Measurements from ENCODE around the gene HRC.
"Not testable (repeated sequence)": the region's sequence is repeated elsewhere in the genome, so short reads cannot be mapped to it uniquely, and the experiment has no call there.

The HRC gene

GRCh38 chr19:49126575-49126974 is 28.6 kb downstream of the HRC start:
- no peaks in the 10 kb centered on the region for H3K27me3 ChIP-seq (ENCODE audit: insufficient read depth, insufficient read length)
- TF ChIP-seq ZNF274 (IDR thresholded peaks at IDR 0.05; ENCODE audit: low read depth, low read length) (no peak), YY1 (IDR thresholded peaks at IDR 0.05; ENCODE audit: insufficient read depth, insufficient read length) (no peak)
- H3K4me3 ChIP-seq (ENCODE audit: insufficient read length, low read depth): no peak overlapping the region
- H3K4me1 ChIP-seq (ENCODE audit: insufficient read depth, insufficient read length): peaks cover 4% of the 10 kb centered on the region
- H3K36me3 ChIP-seq (ENCODE audit: insufficient read depth, insufficient read length, low read length): no peaks in the 10 kb centered on the region
- H3K9ac ChIP-seq (ENCODE audit: insufficient read length, low read depth): no peak overlapping the region
- no peak for DNase-seq (ENCODE audit: low read depth, low spot score)
- no peaks in the 10 kb centered on the region for H3K9me3 ChIP-seq (ENCODE audit: insufficient read depth, low read length)

GRCh38 chr19:49125025-49125731 is 30.0 kb downstream of the HRC start:
- no peaks in the 10 kb centered on the region for H3K9me3 ChIP-seq (ENCODE audit: insufficient read depth, low read length)
- no peak overlapping the region for H3K9ac ChIP-seq (ENCODE audit: insufficient read length, low read depth)
- no peak for TF ChIP-seq SUZ12 (IDR thresholded peaks at IDR 0.05; ENCODE audit: extremely low read depth, insufficient read depth, insufficient read length)
- TF ChIP-seq ZNF274 (IDR thresholded peaks at IDR 0.05; ENCODE audit: low read depth, low read length): no peak
- no peak for TF ChIP-seq YY1 (IDR thresholded peaks at IDR 0.05; ENCODE audit: insufficient read depth, insufficient read length)
- DNase-seq (ENCODE audit: low read depth, low spot score): no peak
- no peak overlapping the region for H3K4me3 ChIP-seq (ENCODE audit: insufficient read length, low read depth)
- peaks cover 10% of the 10 kb centered on the region for H3K27me3 ChIP-seq (ENCODE audit: insufficient read depth, insufficient read length)
- H3K4me1 ChIP-seq (ENCODE audit: insufficient read depth, insufficient read length): peaks cover 4% of the 10 kb centered on the region
- H3K36me3 ChIP-seq (ENCODE audit: insufficient read depth, insufficient read length, low read length): no peaks in the 10 kb centered on the region

GRCh38 chr19:49123285-49123684 is 31.9 kb downstream of the HRC start:
- not testable (repeated sequence) for H3K9me3 ChIP-seq (ENCODE audit: insufficient read depth, low read length); H3K36me3 ChIP-seq (ENCODE audit: insufficient read depth, insufficient read length, low read length); H3K9ac ChIP-seq (ENCODE audit: insufficient read length, low read depth); H3K4me1 ChIP-seq (ENCODE audit: insufficient read depth, insufficient read length); DNase-seq (ENCODE audit: low read depth, low spot score); H3K4me3 ChIP-seq (ENCODE audit: insufficient read length, low read depth)
- H3K27me3 ChIP-seq (ENCODE audit: insufficient read depth, insufficient read length): peaks cover 19% of the 10 kb centered on the region

- H3K27me3 ChIP-seq (ENCODE audit: insufficient read depth, insufficient read length): peaks cover 19% of the 10 kb centered on the region
- H3K9me3 ChIP-seq (ENCODE audit: insufficient read depth, low read length); H3K36me3 ChIP-seq (ENCODE audit: insufficient read depth, insufficient read length, low read length); H3K9ac ChIP-seq (ENCODE audit: insufficient read length, low read depth); H3K4me1 ChIP-seq (ENCODE audit: insufficient read depth, insufficient read length); H3K4me3 ChIP-seq (ENCODE audit: insufficient read length, low read depth); DNase-seq (ENCODE audit: low read depth, low spot score): not testable (repeated sequence)
Measured at GRCh38 chr19:49121841-49122240, 33.4 kb downstream of the HRC start.

- Histone ChIP-seq H3K9ac (ENCODE audit: insufficient read length, low read depth) (no peak overlapping the region), H3K27me3 (ENCODE audit: insufficient read depth, insufficient read length) (peaks cover 19% of the 10 kb centered on the region), H3K36me3 (ENCODE audit: insufficient read depth, insufficient read length, low read length) (peaks cover 2% of the 10 kb centered on the region), H3K9me3 (ENCODE audit: insufficient read depth, low read length) (no peaks in the 10 kb centered on the region), H3K4me1 (ENCODE audit: insufficient read depth, insufficient read length) (peaks cover 3% of the 10 kb centered on the region), H3K4me3 (ENCODE audit: insufficient read length, low read depth) (no peak overlapping the region)
- no peak for TF ChIP-seq YY1 (IDR thresholded peaks at IDR 0.05; ENCODE audit: insufficient read depth, insufficient read length)
- no peak for TF ChIP-seq SUZ12 (IDR thresholded peaks at IDR 0.05; ENCODE audit: extremely low read depth, insufficient read depth, insufficient read length)
- DNase-seq (ENCODE audit: low read depth, low spot score): no peak
Measured at GRCh38 chr19:49120868-49121267, 34.3 kb downstream of the HRC start.

GRCh38 chr19:49120325-49120683 is 34.9 kb downstream of the HRC start:
- peak overlapping the region; percentile 30 for H3K4me3 ChIP-seq (ENCODE audit: insufficient read length, low read depth)
- TF ChIP-seq SUZ12 (IDR thresholded peaks at IDR 0.05; ENCODE audit: extremely low read depth, insufficient read depth, insufficient read length) (no peak), ZNF274 (IDR thresholded peaks at IDR 0.05; ENCODE audit: low read depth, low read length) (no peak), YY1 (IDR thresholded peaks at IDR 0.05; ENCODE audit: insufficient read depth, insufficient read length) (no peak)
- peak overlapping the region; percentile 70 for H3K9ac ChIP-seq (ENCODE audit: insufficient read length, low read depth)

GRCh38 chr19:49119411-49120324 is 35.5 kb downstream of the HRC start, which contains the start of gene PPFIA3:
TSS of gene PPFIA3 (plus strand) at chr19:49119544. CDS start at chr19:49127874, 8,330 bp downstream.
- Histone ChIP-seq H3K27me3 (ENCODE audit: insufficient read depth, insufficient read length) (peaks cover 19% of the 10 kb centered on the region), H3K9ac (ENCODE audit: insufficient read length, low read depth) (peak within 1 kb of the TSS; percentile 92), H3K4me1 (ENCODE audit: insufficient read depth, insufficient read length) (peaks cover 3% of the 10 kb centered on the region), H3K4me3 (ENCODE audit: insufficient read length, low read depth) (peak within 1 kb of the TSS; percentile 71), H3K36me3 (ENCODE audit: insufficient read depth, insufficient read length, low read length) (peaks cover 2% of the 10 kb centered on the region), H3K9me3 (ENCODE audit: insufficient read depth, low read length) (no peaks in the 10 kb centered on the region)
- DNase-seq (ENCODE audit: low read depth, low spot score): no peak
- no peak for TF ChIP-seq ZNF274 (IDR thresholded peaks at IDR 0.05; ENCODE audit: low read depth, low read length)
- no peak for TF ChIP-seq YY1 (IDR thresholded peaks at IDR 0.05; ENCODE audit: insufficient read depth, insufficient read length)
- TF ChIP-seq SUZ12 (IDR thresholded peaks at IDR 0.05; ENCODE audit: extremely low read depth, insufficient read depth, insufficient read length): no peak

More at GRCh38 chr19:49120325-49120683, 34.9 kb downstream of the HRC start:
- H3K4me1 ChIP-seq (ENCODE audit: insufficient read depth, insufficient read length): peaks cover 3% of the 10 kb centered on the region
- H3K27me3 ChIP-seq (ENCODE audit: insufficient read depth, insufficient read length): peaks cover 19% of the 10 kb centered on the region
- no peak for DNase-seq (ENCODE audit: low read depth, low spot score)
- H3K9me3 ChIP-seq (ENCODE audit: insufficient read depth, low read length): no peaks in the 10 kb centered on the region
- peaks cover 2% of the 10 kb centered on the region for H3K36me3 ChIP-seq (ENCODE audit: insufficient read depth, insufficient read length, low read length)
